H9 (cell line): Measurements from ENCODE around the gene JARID2. TPM values are rescaled to one million over a fixed set of nuclear protein-coding genes. Genes with fewer than 3 reads are reported as not detected.
A peak's percentile ranks its signal among the peaks of the same experiment; 100 is the strongest.

ENCODE experiments used
- DNase-seq: peaks from one replicate; pipeline ENCODE4 v3.0.0-alpha.2; 2017
- H2AFZ ChIP-seq: one replicate; pipeline ENCODE4 v1.6.1; 2013; ENCODE audit warnings: mild to moderate bottlenecking, low read length, control low read depth, moderate library complexity
- H2AK5ac ChIP-seq: 2 replicates; pipeline ENCODE4 v1.6.1; 2013; ENCODE audit warnings: low read length, control low read depth, mixed read lengths; ENCODE audit not compliant: insufficient read length
- H2BK120ac ChIP-seq: one replicate; pipeline ENCODE4 v1.6.1; 2013; ENCODE audit warnings: low read depth, mild to moderate bottlenecking, low read length, control low read depth, inconsistent platforms; ENCODE audit not compliant: poor library complexity, severe bottlenecking
- H2BK12ac ChIP-seq: 2 replicates; pipeline ENCODE4 v1.6.1; 2013; ENCODE audit warnings: low read length, control low read depth, mixed read lengths, low read depth; ENCODE audit not compliant: insufficient read length
- H2BK15ac ChIP-seq: 2 replicates; pipeline ENCODE4 v1.6.1; 2013; ENCODE audit warnings: low read depth, low read length, control low read depth
- H2BK20ac ChIP-seq: one replicate; pipeline ENCODE4 v1.6.1; 2013; ENCODE audit warnings: low read depth, mild to moderate bottlenecking, low read length, control low read depth, inconsistent platforms; ENCODE audit not compliant: poor library complexity, severe bottlenecking
- H2BK5ac ChIP-seq: 2 replicates; pipeline ENCODE4 v1.6.1; 2013; ENCODE audit warnings: low read length, control low read depth, mixed read lengths; ENCODE audit not compliant: insufficient read length
- H3K14ac ChIP-seq: 2 replicates; pipeline ENCODE4 v1.6.1; 2013; ENCODE audit warnings: low read length, control low read depth; ENCODE audit not compliant: insufficient read depth
- H3K18ac ChIP-seq: 2 replicates; pipeline ENCODE4 v1.6.1; 2013; ENCODE audit warnings: low read depth, mild to moderate bottlenecking, mixed read lengths, low read length, control low read depth; ENCODE audit not compliant: insufficient read length
- H3K23ac ChIP-seq: 2 replicates; pipeline ENCODE4 v1.6.1; 2013; ENCODE audit warnings: low read length, control low read depth, mixed read lengths, low read depth; ENCODE audit not compliant: insufficient read length
- H3K23me2 ChIP-seq: 2 replicates; pipeline ENCODE4 v1.6.1; 2013; ENCODE audit warnings: low read depth, mild to moderate bottlenecking, mixed read lengths, low read length, control low read depth; ENCODE audit not compliant: insufficient read length, poor library complexity, severe bottlenecking
- H3K27ac ChIP-seq: 2 replicates; pipeline ENCODE4 v1.5.1; 2013; ENCODE audit warnings: low read length, control low read depth, mixed read lengths, low read depth; ENCODE audit not compliant: insufficient read length
- H3K27me3 ChIP-seq: 2 replicates; pipeline ENCODE4 v1.6.1; 2013; ENCODE audit warnings: low read length, control low read depth, inconsistent platforms; ENCODE audit not compliant: insufficient read depth
- H3K4ac ChIP-seq: 2 replicates; pipeline ENCODE4 v1.6.1; 2013; ENCODE audit warnings: low read depth, mild to moderate bottlenecking, control low read depth, inconsistent platforms, low read length, moderate library complexity
- H3K4me1 ChIP-seq: 2 replicates; pipeline ENCODE4 v1.6.1; 2013; ENCODE audit warnings: low read length, control low read depth, inconsistent platforms; ENCODE audit not compliant: insufficient read depth
- H3K4me2 ChIP-seq: 2 replicates; pipeline ENCODE4 v1.6.1; 2013; ENCODE audit warnings: low read length, control low read depth, mixed read lengths; ENCODE audit not compliant: insufficient read length, insufficient read depth
- H3K56ac ChIP-seq: 2 replicates; pipeline ENCODE4 v1.6.1; 2013; ENCODE audit warnings: low read depth, mild to moderate bottlenecking, mixed read lengths, low read length, control low read depth; ENCODE audit not compliant: insufficient read length
- H3K79me1 ChIP-seq: 2 replicates; pipeline ENCODE4 v1.6.1; 2013; ENCODE audit warnings: low read depth, mild to moderate bottlenecking, moderate library complexity, low read length, control low read depth, inconsistent platforms; ENCODE audit not compliant: insufficient read depth, poor library complexity, severe bottlenecking
- H3K79me2 ChIP-seq: 2 replicates; pipeline ENCODE4 v1.6.1; 2013; ENCODE audit warnings: low read length, control low read depth, inconsistent platforms; ENCODE audit not compliant: insufficient read depth
- H3K9ac ChIP-seq: 2 replicates; pipeline ENCODE4 v1.6.1; 2013; ENCODE audit warnings: low read length, control low read depth, mixed read lengths; ENCODE audit not compliant: insufficient read length; ENCODE audit errors: extremely low read depth
- H3K9me3 ChIP-seq: one replicate; pipeline ENCODE4 v1.6.1; 2013; ENCODE audit warnings: low read depth, low read length, inconsistent platforms; ENCODE audit not compliant: control insufficient read depth
- H3T11ph ChIP-seq: one replicate; pipeline ENCODE4 v1.6.1; 2013; ENCODE audit warnings: mild to moderate bottlenecking, low read length, control low read depth, inconsistent platforms
- H4K20me1 ChIP-seq: one replicate; pipeline ENCODE4 v1.6.1; 2013; ENCODE audit not compliant: control insufficient read depth, insufficient read length, insufficient read depth
- H4K5ac ChIP-seq: 2 replicates; pipeline ENCODE4 v1.6.1; 2013; ENCODE audit warnings: low read depth, mild to moderate bottlenecking, mixed read lengths, low read length, control low read depth; ENCODE audit not compliant: insufficient read length
- H4K8ac ChIP-seq: replicated peaks from 2 replicates; pipeline ENCODE4 v1.6.1; 2013; ENCODE audit warnings: low read length, control low read depth, mixed read lengths, low read depth; ENCODE audit not compliant: insufficient read length
- H4K91ac ChIP-seq: 2 replicates; pipeline ENCODE4 v1.6.1; 2013; ENCODE audit warnings: low read depth, mild to moderate bottlenecking, moderate library complexity, mixed read lengths, low read length, control low read depth; ENCODE audit not compliant: insufficient read length
- H3K27ac Mint-ChIP-seq, 3 experiments: 2 replicates in 2 of 3; 3 replicates in 1 of 3; pipeline ENCODE4 v1.8.0; 2020 to 2021; ENCODE audit warnings: mixed read lengths in 3 of 3, mild to moderate bottlenecking in 1 of 3, moderate library complexity in 1 of 3
- H3K27me3 Mint-ChIP-seq: 2 replicates; pipeline ENCODE4 v1.8.0; 2021; ENCODE audit warnings: low read depth, mild to moderate bottlenecking, moderate library complexity, mixed read lengths
- H3K36me3 Mint-ChIP-seq, 3 experiments: 2 replicates in 2 of 3; 3 replicates in 1 of 3; pipeline ENCODE4 v1.8.0; 2020 to 2021; ENCODE audit warnings: low read depth in 3 of 3, mixed read lengths in 3 of 3; ENCODE audit not compliant: insufficient read depth in 1 of 3
- H3K4me1 Mint-ChIP-seq, 2 experiments: 2 replicates each; pipeline ENCODE4 v1.8.0; 2020; ENCODE audit warnings: mixed read lengths in 2 of 2
- H3K4me3 Mint-ChIP-seq, 2 experiments: 2 replicates in 1 of 2; 3 replicates in 1 of 2; pipeline ENCODE4 v1.8.0; 2020 to 2021; ENCODE audit warnings: mild to moderate bottlenecking in 2 of 2, mixed read lengths in 2 of 2, moderate library complexity in 1 of 2
- H3K9me3 Mint-ChIP-seq, 2 experiments: 2 replicates in 1 of 2; 3 replicates in 1 of 2; pipeline ENCODE4 v1.8.0; 2020; ENCODE audit warnings: mild to moderate bottlenecking in 2 of 2, mixed read lengths in 2 of 2, moderate library complexity in 1 of 2
- WGBS: extraction: QIAGEN DNeasy Blood & Tissue Kit; methylation state at CpG from one replicate; pipeline ENCODE4 v1.1.7; 2013; ENCODE audit warnings: missing lambda C conversion rate, low lambda C conversion rate, mixed read lengths; ENCODE audit not compliant: insufficient read length; ENCODE audit errors: extremely low coverage; 5-methylcytosine and 5-hydroxymethylcytosine counted together
- total RNA-seq: library from RNA; stranded (reverse); gene quantifications from 2 replicates; pipeline ENCODE4 v1.2.1, GENCODE V29; 2021
- TF ChIP-seq, protein P1 (sequence below): fragments of 200-600 bp; sonication (generic); conservative IDR thresholded peaks from 3 replicates; pipeline ENCODE4 v1.8.0; 2021; ENCODE audit warnings: antibody characterized with exemption, mild to moderate bottlenecking

JARID2 gene
- total RNA-seq, 1 experiment from 2014 or later: 174 TPM

- Mint-ChIP-seq H3K27me3 (no peaks in the 10 kb centered on the region), H3K36me3 (peaks cover 27 to 43% (median 31%) of the 10 kb centered on the region in 3 experiments; a peak in 6 of 7 replicates)
These were observed 219.3 kb downstream of the JARID2 start for GRCh38 chr6:15465212-15465611.

More at GRCh38 chr6:15465212-15465611, 219.3 kb downstream of the JARID2 start:
- Histone ChIP-seq H3K56ac (no peak overlapping the region), H3K9ac (no peak overlapping the region), H2BK120ac (no peak overlapping the region), H3K79me1 (peaks cover 8% of the 10 kb centered on the region), H4K8ac (no peak overlapping the region), H3K14ac (no peak overlapping the region), H3K18ac (no peak overlapping the region), H3K27me3 (no peaks in the 10 kb centered on the region), H2BK12ac (no peak overlapping the region), H3K79me2 (peaks cover 63% of the 10 kb centered on the region), H4K20me1 (peaks cover 4% of the 10 kb centered on the region), H3K23me2 (no peaks in the 10 kb centered on the region), H4K91ac (no peak overlapping the region), H3K4me1 (peaks cover 2% of the 10 kb centered on the region; the same call in 1 of the 2 replicates), H2AK5ac (no peak overlapping the region), H3K9me3 (no peaks in the 10 kb centered on the region), H2BK15ac (no peak overlapping the region), H2BK20ac (no peak overlapping the region), H3T11ph (no peak overlapping the region), H2BK5ac (no peak overlapping the region), H3K23ac (no peak overlapping the region), H3K4ac (no peak overlapping the region), H4K5ac (no peak overlapping the region), H2AFZ (no peak overlapping the region), H3K27ac (no peak overlapping the region), H3K4me2 (no peak overlapping the region)
- Mint-ChIP-seq H3K27ac (0 out of 7 replicates have a peak overlapping the region, but pooled peaks of 1 of the 3 experiments have one; percentile 6), H3K9me3 (no peaks in the 10 kb centered on the region), H3K4me3 (no peak overlapping the region), H3K4me1 (peaks cover 30 to 38% of the 10 kb centered on the region in 2 experiments)
- WGBS: no CpG with 5 or more reads among the region's 6 CpGs
- TF ChIP-seq, protein P1, sequence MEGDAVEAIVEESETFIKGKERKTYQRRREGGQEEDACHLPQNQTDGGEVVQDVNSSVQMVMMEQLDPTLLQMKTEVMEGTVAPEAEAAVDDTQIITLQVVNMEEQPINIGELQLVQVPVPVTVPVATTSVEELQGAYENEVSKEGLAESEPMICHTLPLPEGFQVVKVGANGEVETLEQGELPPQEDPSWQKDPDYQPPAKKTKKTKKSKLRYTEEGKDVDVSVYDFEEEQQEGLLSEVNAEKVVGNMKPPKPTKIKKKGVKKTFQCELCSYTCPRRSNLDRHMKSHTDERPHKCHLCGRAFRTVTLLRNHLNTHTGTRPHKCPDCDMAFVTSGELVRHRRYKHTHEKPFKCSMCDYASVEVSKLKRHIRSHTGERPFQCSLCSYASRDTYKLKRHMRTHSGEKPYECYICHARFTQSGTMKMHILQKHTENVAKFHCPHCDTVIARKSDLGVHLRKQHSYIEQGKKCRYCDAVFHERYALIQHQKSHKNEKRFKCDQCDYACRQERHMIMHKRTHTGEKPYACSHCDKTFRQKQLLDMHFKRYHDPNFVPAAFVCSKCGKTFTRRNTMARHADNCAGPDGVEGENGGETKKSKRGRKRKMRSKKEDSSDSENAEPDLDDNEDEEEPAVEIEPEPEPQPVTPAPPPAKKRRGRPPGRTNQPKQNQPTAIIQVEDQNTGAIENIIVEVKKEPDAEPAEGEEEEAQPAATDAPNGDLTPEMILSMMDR: no peak
- no peak for DNase-seq
